ENCODE results near the gene DENND5B.
A peak's percentile ranks its signal among the peaks of the same experiment; 100 is the strongest.
"Not testable (repeated sequence)": the region's sequence is repeated elsewhere in the genome, so short reads cannot be mapped to it uniquely, and the experiment has no call there.

DENND5B gene

GRCh38 chr12:31589904-31590641 lies 863 bp downstream of the DENND5B start:
- DNase-seq: peak; percentile 40

DNA sequence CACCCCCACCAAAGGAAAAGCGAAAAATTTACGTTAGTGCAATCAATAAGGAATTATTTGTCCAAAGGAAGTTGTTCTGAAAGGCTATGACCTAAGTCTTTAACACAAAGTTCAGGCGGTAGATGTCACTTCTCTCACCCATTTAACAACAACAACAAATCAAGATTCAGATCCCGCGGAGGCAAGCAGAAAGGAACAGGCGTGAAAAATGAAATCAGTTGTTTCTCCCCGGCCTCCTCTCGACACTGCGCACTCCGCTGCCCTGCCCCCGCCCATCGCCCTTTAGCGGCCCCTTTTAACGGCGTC lies 1.4 kb downstream of the DENND5B start:
- peak; percentile 73 for DNase-seq

DNA sequence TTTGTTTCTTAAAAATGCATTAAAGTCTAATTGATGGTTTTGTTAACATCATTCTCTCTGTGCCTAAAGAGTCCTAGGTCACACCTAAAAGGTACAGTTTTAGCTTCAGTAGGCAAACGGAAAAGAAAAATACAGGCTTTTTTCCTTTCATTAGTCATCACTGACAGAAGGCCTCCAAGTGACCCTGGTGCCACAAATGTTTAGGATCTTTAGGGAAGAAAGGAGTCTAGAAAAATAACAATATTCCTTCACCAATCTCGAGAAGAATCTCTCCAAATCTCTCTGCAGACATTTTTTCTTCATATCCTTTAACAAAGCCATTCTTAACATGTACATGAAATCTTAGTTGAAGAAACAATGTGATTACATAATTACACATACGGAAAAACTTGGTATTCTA lies 2.0 kb downstream of the DENND5B start:
- DNase-seq: no peak

DNA sequence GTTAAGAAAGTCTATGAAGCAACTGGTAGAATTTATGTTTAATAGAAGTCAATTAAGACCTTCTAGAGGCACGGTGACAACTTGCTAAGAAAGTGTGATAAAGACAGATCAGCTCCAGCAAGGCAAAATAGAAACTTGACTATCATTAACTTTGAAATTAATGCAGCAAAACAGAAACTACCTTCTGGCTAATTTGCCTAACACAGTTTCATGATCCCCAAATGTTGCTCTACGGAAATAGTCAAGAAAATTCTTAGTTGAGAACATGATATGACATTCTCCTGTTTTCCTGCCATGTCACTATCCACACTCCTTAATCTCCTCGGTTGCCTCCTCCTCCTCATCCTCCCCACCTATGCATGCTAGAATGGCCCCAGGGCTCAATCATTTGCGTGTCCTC lies 4.2 kb downstream of the DENND5B start:
- no peak for DNase-seq

- DNase-seq: no peak
These were observed 5.0 kb downstream of the DENND5B start for GRCh38 chr12:31585895-31586294.

GRCh38 chr12:31585271-31585670 lies 5.7 kb downstream of the DENND5B start:
- no peak for DNase-seq

DNA sequence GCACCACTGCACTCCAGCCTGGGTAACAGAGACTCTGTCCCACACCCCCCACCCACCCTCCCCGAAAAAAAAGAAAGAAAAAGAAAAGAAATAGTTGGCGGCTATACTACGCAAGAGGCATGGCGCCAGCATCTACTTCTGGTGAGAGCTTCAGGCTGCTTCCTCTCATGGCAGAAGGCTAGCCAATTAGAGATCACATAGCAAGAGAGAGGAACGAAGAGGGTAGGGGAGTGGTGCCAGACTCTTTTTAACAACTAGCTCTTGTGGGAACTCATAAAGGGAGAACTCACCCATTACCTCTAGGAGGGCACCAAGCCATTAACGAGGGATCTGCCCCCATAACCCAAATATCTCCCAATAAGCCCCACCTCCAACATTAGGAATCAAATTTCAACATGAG lies 6.2 kb downstream of the DENND5B start:
- DNase-seq: no peak

- DNase-seq: no peak
These were observed 7.1 kb downstream of the DENND5B start for GRCh38 chr12:31583878-31584277.

GRCh38 chr12:31582155-31582554 lies 8.8 kb downstream of the DENND5B start:
- DNase-seq: no peak

DNA sequence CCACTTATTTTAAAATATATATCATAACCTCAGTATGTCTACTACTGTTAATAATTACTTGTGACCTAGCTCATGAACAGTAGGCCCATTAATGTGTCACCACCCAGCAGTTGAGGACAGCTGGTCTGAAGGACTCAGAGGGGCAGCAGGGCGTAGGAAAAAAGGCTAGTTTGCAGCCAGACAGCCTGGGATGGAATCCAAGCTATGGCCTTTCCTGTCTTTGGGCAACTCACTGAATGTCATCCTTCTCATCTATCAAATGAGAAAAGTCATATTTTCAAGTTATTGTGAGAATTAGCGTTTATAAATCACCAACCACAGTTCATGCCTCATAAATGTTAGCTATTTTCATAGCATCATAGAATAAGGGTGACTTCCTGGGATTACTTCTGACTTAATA lies 12.3 kb downstream of the DENND5B start:
- DNase-seq: no peak

- no peak for DNase-seq
These were observed 15.9 kb downstream of the DENND5B start for GRCh38 chr12:31574803-31575575.

DNA sequence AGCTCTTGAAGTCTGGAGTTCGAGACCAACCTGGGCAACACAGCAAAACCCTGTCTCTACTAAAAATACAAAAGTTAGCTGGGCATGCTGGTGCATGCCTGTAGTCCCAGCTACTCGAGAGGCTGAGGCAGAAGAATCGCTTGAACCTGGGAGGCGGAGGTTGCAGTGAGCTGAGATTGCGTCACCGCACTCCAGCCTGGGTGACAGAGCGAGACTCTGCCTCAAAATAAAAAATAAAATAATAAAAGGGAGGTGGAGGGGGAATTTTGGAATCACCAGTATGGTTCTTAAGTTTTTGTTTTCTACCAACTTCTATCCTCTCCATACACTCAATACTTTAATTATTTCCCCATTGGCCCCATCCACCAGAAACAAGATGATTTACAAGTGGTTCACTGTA lies 16.6 kb downstream of the DENND5B start:
- DNase-seq: not testable (repeated sequence)

DNA sequence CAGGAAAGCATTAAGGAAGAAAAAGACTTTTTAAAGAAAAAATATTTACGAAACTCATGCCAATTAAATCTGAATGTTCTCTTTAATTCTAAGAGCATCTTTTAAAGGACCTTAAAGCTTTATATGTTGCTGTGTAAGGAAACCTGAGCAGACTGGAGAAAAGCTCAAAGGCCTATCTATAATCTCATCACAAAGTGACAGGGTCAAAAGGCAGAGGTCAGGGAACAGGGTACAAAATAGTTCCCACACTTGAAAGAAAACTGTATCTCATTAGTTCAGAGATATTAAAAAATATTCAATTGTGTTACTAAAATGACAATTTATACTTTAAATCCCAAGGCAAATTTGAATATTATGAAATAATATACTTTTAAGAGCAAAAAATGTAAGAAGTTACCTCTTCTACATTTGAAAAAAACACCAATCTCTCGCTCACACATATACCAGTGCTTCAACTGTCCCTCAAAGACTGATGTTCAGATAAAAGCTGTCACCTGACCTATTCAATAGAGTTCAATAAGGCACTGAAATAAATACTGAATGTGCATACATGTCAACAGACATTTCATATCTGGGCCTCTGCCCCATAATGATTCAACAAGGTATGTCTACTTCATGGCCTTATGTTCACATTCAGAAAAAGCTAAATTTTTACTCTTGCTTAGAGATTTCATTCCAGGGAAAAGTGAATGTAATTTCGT lies 17.9 kb downstream of the DENND5B start:
- no peak for DNase-seq

DNA sequence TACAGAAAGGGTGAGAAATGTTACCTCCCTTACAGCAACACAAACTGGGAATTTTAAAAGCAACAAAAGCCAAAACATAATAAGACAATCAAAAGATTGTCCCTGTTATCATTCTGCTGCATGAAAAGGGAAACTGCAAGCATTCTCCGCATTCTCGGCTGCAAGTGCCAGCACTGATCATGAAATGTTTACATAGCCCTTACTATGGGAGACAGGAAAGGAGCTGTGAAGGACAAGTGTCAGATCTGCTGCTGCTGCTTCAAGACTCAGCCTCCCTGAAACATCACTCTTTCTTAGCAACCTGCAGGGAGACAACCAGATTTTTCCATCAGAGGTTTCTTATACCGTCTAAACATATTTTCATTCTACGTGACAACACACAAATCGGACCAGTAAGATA lies 20.1 kb downstream of the DENND5B start:
- DNase-seq: no peak

- DNase-seq: not testable (repeated sequence)
These were observed 21.4 kb downstream of the DENND5B start for GRCh38 chr12:31569517-31569916.

GRCh38 chr12:31568498-31568897 lies 22.4 kb downstream of the DENND5B start:
- DNase-seq: no peak

DNA sequence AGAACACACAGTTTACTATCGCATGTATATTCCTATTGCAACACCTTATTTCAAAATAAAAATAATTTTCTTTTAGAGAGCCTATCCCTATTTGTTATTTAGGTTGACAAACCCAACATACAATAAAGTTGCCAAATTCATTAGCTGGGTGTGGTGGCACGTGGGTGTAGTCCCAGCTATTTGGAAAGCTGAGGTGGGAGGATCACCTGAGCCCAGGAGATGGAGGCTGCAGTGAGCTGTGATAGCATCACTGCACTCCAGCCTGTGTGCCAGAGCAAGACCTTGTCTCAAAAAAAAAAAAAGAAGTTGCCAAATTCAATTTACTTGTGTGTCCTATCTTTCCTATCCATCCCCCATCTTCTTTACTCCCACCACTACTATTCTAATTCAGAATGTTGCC lies 23.9 kb downstream of the DENND5B start:
- no peak for DNase-seq

DNA sequence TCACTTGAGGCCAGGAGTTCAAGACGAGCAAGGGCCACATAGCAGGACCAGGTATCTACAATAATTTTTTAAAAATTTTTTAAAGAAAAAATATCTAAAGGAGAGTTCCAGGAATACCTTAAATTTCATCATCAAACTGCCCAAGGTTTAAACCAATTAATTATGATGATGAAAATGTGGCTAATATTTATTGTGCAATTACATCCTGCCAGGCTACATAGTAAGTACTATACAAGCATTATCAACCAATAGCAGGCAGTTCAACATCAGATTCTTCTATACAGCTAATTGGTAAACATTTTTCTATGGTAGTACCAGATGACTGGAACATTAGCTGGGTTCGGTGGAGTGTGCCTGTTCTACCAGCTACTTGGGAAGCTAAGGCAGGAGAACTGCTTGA lies 24.4 kb downstream of the DENND5B start:
- DNase-seq: no peak

DNA sequence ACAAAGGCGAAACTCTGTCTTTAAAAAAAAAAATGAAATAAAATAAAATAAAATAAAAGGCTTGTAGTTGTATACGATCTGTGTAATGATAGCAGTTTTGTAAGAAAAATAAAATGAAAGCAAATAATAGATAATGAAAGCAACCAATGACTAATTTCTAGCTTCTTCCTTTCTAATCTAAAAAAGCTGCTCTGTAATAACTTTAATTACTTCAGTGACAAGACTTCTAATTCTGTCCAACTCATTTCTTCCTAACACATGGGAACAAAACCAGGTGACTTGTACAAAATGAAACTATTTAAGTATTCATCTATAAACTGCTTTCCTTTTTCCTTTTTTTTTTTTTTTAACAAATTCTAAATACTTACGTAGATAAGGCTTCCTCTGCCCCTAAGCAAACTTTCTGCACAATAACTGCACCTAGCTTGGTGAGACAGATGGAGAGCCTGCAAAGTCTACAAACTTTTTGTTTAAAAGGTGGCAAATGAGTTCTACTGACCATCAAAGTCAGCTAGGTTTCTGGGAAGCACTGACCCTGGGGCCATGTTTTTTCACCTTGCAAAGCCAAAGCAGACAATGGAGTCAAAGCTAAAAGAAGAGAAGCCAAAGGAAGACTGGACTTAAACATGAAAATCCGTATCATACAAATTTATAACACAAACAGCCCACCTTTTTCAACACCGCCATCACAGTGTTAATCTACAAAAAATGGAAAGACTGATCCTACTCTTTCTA lies 28.2 kb downstream of the DENND5B start:
- no peak for DNase-seq

- DNase-seq: no peak
These were observed 30.4 kb downstream of the DENND5B start for GRCh38 chr12:31560516-31560915.

GRCh38 chr12:31558521-31558920 lies 32.4 kb downstream of the DENND5B start:
- no peak for DNase-seq

GRCh38 chr12:31557707-31558106 lies 33.2 kb downstream of the DENND5B start:
- DNase-seq: no peak

DNA sequence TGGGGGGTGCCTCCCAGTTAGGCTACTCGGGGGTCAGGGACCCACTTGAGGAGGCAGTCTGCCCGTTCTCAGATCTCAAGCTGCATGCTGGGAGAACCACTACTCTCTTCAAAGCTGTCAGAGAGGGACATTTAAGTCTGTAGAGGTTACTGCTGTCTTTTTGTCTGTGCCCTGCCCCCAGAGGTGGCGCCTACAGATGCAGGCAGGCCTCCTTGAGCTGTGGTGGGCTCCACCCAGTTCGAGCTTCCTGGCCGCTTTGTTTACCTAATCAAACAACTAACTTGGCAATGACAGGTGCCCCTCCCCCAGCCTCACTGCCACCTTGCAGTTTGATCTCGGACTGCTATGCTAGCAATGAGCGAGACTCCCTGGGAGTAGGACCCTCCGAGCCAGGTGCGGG lies 35.5 kb downstream of the DENND5B start:
- not testable (repeated sequence) for DNase-seq
